ENCODE data around the gene OR51B6.

GRCh38 chr11:5335170-5335569, 16.1 kb upstream of the OR51B6 start:
- TF ChIP-seq SP7 (tag by site-specific recombination; IDR thresholded peaks at IDR 0.05) (no peak), ZSCAN18 (tag by site-specific recombination; IDR thresholded peaks at IDR 0.05) (no peak), ZNF670 (tag by site-specific recombination; IDR thresholded peaks at IDR 0.05; ENCODE audit: low read depth) (no peak), ZNF138 (tag by site-specific recombination; IDR thresholded peaks at IDR 0.05; ENCODE audit: borderline replicate concordance) (no peak), CTCF (tag by site-specific recombination; IDR thresholded peaks at IDR 0.05) (no peak), IKZF3 (tag by site-specific recombination; IDR thresholded peaks at IDR 0.05) (no peak), ZSCAN23 (tag by site-specific recombination; IDR thresholded peaks at IDR 0.05) (no peak), ZNF274 (IDR thresholded peaks at IDR 0.05; ENCODE audit: low read length) (no peak), ZNF274 (tag by site-specific recombination; IDR thresholded peaks at IDR 0.05; ENCODE audit: borderline replicate concordance) (no peak), MZF1 (tag by site-specific recombination; IDR thresholded peaks at IDR 0.05; ENCODE audit: borderline replicate concordance) (no peak), SP3 (tag by site-specific recombination; IDR thresholded peaks at IDR 0.05) (no peak), SETDB1 (IDR thresholded peaks at IDR 0.05; ENCODE audit: insufficient read length, low read length) (no peak), ZBTB7A (tag by site-specific recombination; IDR thresholded peaks at IDR 0.05; ENCODE audit: low read depth) (no peak)
